ENCODE measurements around the gene CHRND. TPM values are rescaled to one million over a fixed set of nuclear protein-coding genes. Genes with fewer than 3 reads are reported as not detected.

Gene CHRND
- total and polyA plus RNA-seq, 2 of the 8 experiments (the other 6 are each of a cell fraction or from before 2014, with no cell fraction given): 0.24 TPM; not detected in 1

DNA sequence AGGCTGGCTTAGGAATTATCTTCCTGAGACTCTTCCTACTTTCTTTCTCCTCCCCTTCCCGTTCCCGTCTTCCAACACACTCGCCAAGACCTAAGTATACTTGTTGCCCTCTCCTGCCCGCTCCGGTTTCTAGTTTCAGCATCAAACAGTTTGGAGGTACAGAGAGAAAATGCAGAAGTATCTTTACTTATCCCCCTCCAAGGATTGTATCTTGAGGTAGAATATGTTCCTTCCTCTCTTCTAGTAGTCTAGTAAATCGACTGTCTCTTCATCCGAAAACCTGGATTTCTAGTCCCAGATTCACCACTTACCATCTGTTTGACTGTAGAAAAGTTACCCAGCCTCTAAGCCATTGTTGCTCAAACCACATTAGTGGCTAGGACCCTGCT, 25.3 kb downstream of the CHRND start:
- Histone ChIP-seq H3K23ac (ENCODE audit: insufficient read length) (no peak overlapping the region), H2BK5ac (ENCODE audit: low read depth, low read length) (peak overlapping the region; percentile 53; the same call in 1 of the 2 replicates), H3K4ac (replicated peaks; ENCODE audit: insufficient read length, low read depth, low read length) (no peak overlapping the region), H3K4me2 (ENCODE audit: insufficient read depth in 1 of 2, low read depth in 2 of 2, low read length in 2 of 2) (peak overlapping the region; percentile 89), H4K91ac (replicated peaks; ENCODE audit: insufficient read length, low read length) (no peak overlapping the region), H3K18ac (ENCODE audit: extremely low read depth, low read length) (no peak overlapping the region), H3K9me3 (ENCODE audit: insufficient read depth in 2 of 2, low read depth in 1 of 2, low read length in 1 of 2) (no peaks in the 10 kb centered on the region), H3K27me3 (replicated peaks in 1 of 4; ENCODE audit: control insufficient read depth in 3 of 4, extremely low read depth in 1 of 4, insufficient read depth in 3 of 4, low read length in 3 of 4) (no peaks in the 10 kb centered on the region), H3K79me1 (ENCODE audit: low read depth, low read length) (peaks cover 20% of the 10 kb centered on the region), H2BK12ac (ENCODE audit: low read depth, low read length) (no peak overlapping the region), H2BK20ac (ENCODE audit: low read length) (no peak overlapping the region), H2BK120ac (replicated peaks; ENCODE audit: low read depth, low read length) (no peak overlapping the region), H3K4me3 (ENCODE audit: extremely low read depth in 1 of 4, insufficient read depth in 2 of 4, low read depth in 3 of 4, low read length in 4 of 4) (peak overlapping the region; percentile 81 to 94 (median 90)), H3K23me2 (ENCODE audit: low read depth, low read length) (peaks cover 12% of the 10 kb centered on the region; the same call in 1 of the 2 replicates), H3K79me2 (ENCODE audit: control insufficient read depth in 1 of 2, insufficient read depth in 2 of 2, low read length in 2 of 2) (peaks cover 16 to 72% of the 10 kb centered on the region in 2 experiments), H3K4me1 (replicated peaks in 1 of 4; ENCODE audit: control insufficient read depth in 3 of 4, insufficient read depth in 4 of 4, low read length in 3 of 4) (peaks cover 0 to 6% (median 5%) of the 10 kb centered on the region in 4 experiments; a peak in 6 of 7 replicates), H3K9ac (replicated peaks in 1 of 4; ENCODE audit: extremely low read depth in 1 of 4, low read depth in 3 of 4, low read length in 3 of 4) (peak overlapping the region; percentile 90 to 98 (median 94)), H2AFZ (ENCODE audit: low read length) (no peak overlapping the region), H3K56ac (replicated peaks; ENCODE audit: insufficient read length, low read depth, low read length) (no peak overlapping the region), H3K27ac (ENCODE audit: low read depth, low read length) (peak overlapping the region; percentile 88), H4K5ac (ENCODE audit: insufficient read length, low read depth, low read length) (no peak overlapping the region), H4K8ac (ENCODE audit: extremely low read depth, insufficient read depth, low read length) (peak overlapping the region; percentile 97; the same call in 1 of the 2 replicates), H2AK5ac (ENCODE audit: low read depth, low read length) (no peak overlapping the region), H3K14ac (ENCODE audit: insufficient read length) (no peak overlapping the region), H3K36me3 (ENCODE audit: control insufficient read depth in 2 of 4, insufficient read depth in 4 of 4, low read length in 3 of 4) (peaks cover 0 to 13% (median 1%) of the 10 kb centered on the region in 4 experiments; a peak in 5 of 8 replicates), H2BK15ac (ENCODE audit: low read length) (no peak overlapping the region), H4K20me1 (replicated peaks in 1 of 2; ENCODE audit: control insufficient read depth in 1 of 2, insufficient read depth in 2 of 2, low read length in 2 of 2) (peaks cover 12 to 14% of the 10 kb centered on the region in 2 experiments)
- no peak for TF ChIP-seq POLR2AphosphoS5 (IDR thresholded peaks at IDR 0.05; ENCODE audit: low read depth, low read length)
- TF ChIP-seq KDM5A (IDR thresholded peaks at IDR 0.05; ENCODE audit: low read length): no peak
- TF ChIP-seq, protein P1, sequence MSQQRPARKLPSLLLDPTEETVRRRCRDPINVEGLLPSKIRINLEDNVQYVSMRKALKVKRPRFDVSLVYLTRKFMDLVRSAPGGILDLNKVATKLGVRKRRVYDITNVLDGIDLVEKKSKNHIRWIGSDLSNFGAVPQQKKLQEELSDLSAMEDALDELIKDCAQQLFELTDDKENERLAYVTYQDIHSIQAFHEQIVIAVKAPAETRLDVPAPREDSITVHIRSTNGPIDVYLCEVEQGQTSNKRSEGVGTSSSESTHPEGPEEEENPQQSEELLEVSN (IDR thresholded peaks at IDR 0.05): no peak
- no peak for TF ChIP-seq CHD2 (IDR thresholded peaks at IDR 0.05; ENCODE audit: low read length)
- TF ChIP-seq SP1 (IDR thresholded peaks at IDR 0.05; ENCODE audit: low read depth, low read length): no peak
- no peak for TF ChIP-seq EP300 (IDR thresholded peaks at IDR 0.05; ENCODE audit: borderline replicate concordance in 1 of 2, low read depth in 2 of 2, low read length in 2 of 2)
- no peak for TF ChIP-seq CBX5 (IDR thresholded peaks at IDR 0.05; ENCODE audit: low read depth, low read length)
- no peak; the same call in 1 of the 2 replicates for TF ChIP-seq CREB1 (IDR thresholded peaks at IDR 0.05)
- no peak for TF ChIP-seq YY1 (IDR thresholded peaks at IDR 0.05; ENCODE audit: low read depth, low read length)
- WGBS, 2 experiments (ENCODE audit: extremely low coverage in 1 of 2, insufficient coverage in 1 of 2, insufficient read length in 1 of 2, insufficient replicate concordance in 2 of 2, low coverage in 1 of 2, low lambda C conversion rate in 2 of 2, missing lambda C conversion rate in 1 of 2): 30% methylated on average over 7 of the region's 7 CpGs; no CpG with 5 or more reads in 1 of the 2 experiments
- POLR2A ChIA-PET (ENCODE audit: partially characterized antibody): interaction anchor here (0.7 to 2.8 kb wide), 11 partner anchors 9 to 82 kb away, joined by 3 to 24 read pairs (median 5); partner anchors contain the start of genes CHRNG, EFHD1 and PRSS56
- DNase-seq (ENCODE audit: low read depth in 1 of 2, low spot score in 2 of 2) (no peak), FAIRE-seq (no peak)
- CTCF ChIA-PET (ENCODE audit: partially characterized antibody): interaction anchor here (0.7 to 1.5 kb wide), 4 partner anchors 12 to 43 kb away, joined by 3 to 4 read pairs (median 4); partner anchors contain the start of gene CHRNG
